Activated CD4-positive, alpha-beta T cell treated with anti-CD3 and anti-CD28 coated beads, Interleukin-10, Interleukin-2, amounts not matched to agents 100 ng/mL and 50 ng/mL, durations not matched to agents 16 hours and 8 hours (primary cell): ENCODE measurements around the gene COPS9.

Experiments used
- DNase-seq: peaks from one replicate; pipeline ENCODE4 v3.0.0-alpha.2; 2020

The COPS9 gene

GRCh38 chr2:240165661-240166060, 29.6 kb upstream of the COPS9 start:
- DNase-seq = no peak

DNA sequence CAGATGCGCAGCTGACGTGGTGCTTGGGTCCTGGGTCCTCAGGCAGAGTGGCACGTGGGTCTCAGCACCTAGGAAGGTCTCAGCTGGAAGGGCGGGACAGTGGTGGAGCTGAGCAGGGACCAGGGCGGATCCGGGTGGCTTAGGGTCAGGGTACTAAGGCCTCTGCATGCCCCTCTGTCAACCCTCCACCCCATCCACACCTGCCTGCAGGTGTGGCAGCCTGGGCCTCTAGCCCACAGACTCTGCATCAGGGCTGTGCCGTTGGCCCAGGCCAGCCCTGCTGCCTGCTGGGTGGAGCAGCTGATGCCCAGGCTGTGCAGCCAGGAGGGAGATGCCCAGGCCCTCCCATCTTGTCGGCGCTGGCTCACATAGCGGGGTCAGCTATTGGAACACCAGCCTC, 28.9 kb upstream of the COPS9 start:
- DNase-seq = no peak

DNA sequence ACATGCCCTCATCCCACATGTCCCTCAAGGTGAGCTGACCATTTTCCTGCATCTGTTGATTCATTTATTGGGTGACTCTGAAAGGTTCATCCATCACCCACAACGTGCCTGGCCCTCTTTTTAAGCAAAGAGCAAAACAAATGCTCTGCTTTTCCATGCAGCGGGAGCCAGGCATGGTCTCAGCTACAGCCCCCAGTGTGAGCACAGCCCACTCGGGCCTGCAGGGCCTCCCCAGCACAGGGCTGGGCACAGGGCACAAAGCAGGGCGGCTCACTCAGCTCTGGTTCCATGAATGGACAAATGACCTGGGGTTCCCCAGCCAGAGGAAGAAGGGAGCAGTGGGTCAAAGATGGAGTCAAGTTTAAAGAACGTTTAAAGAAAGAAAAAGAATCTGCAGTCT, 28.5 kb upstream of the COPS9 start:
- DNase-seq = no peak

GRCh38 chr2:240163844-240164574, 27.9 kb upstream of the COPS9 start:
- DNase-seq = no peak

GRCh38 chr2:240162939-240163714, 27.0 kb upstream of the COPS9 start:
- DNase-seq = no peak

DNA sequence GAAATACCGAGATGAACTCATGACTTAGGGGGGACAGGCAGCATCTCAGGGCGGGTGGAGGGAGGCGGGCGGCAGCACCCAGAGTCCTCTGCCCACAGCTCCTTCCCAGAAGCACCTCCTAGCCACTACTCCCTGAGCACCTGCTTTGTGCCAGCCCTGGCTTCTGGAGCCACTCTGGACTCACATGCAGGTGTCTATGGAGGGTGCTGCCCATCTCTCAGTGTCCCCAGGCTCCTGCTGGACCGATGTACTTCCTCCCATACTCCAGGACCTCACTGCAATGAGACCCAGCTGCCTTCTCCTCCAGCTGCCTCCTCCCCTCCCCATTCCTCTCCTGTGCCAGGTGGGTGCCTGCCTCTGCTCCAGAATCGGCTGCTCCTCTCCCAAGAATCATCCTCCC, 26.4 kb upstream of the COPS9 start:
- no peak for DNase-seq

DNA sequence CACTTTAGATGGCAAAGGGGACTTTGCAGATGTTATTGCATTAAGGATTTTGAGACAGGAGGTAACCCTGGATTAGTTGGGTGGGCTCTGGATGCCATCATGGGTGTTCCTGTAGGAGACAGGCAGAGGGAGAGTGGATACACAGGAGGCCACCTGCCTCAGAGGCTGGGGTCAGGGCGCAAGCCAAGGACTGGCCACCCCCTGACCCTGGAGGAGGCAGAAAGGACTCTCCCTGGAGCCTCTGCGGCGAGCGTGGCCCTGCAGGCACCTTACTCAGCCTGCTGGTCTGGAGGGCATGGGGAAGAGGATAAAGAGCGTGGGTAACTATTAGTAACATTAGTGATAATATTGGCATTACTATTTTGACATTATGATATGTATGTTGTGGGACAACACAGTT, 25.9 kb upstream of the COPS9 start:
- DNase-seq = no peak

DNA sequence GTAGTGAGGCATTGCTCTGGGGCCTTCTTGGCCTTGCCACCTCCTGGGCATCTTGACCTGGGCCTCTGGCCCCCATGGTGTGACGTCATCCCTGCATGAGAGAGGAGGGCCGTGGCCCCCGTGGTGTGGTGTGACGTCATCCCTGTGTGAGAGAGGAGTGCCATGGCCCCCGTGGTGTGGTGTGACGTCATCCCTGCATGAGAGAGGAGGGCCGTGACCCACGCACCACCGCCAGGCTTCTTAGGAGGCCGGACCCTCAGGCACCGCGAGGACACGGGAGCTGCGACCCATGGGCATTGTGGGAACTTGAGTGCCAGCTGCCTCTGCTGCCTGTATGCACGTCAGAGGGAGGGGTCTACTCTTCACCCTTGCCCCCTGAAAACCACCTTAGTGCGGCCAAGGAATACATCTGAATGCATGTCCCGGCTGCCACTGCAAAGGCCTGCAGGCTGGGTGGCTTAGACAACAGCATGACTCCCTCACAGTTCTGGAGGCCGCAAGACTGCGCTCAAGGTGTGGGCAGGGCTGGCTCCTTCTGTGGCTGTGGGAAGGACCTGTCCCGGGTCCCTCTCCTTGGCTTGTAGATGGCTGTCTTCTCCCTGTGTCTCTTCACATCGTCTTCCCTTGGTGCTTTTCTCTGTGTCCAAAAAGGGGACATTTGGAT, 25.1 kb upstream of the COPS9 start:
- no peak for DNase-seq

DNA sequence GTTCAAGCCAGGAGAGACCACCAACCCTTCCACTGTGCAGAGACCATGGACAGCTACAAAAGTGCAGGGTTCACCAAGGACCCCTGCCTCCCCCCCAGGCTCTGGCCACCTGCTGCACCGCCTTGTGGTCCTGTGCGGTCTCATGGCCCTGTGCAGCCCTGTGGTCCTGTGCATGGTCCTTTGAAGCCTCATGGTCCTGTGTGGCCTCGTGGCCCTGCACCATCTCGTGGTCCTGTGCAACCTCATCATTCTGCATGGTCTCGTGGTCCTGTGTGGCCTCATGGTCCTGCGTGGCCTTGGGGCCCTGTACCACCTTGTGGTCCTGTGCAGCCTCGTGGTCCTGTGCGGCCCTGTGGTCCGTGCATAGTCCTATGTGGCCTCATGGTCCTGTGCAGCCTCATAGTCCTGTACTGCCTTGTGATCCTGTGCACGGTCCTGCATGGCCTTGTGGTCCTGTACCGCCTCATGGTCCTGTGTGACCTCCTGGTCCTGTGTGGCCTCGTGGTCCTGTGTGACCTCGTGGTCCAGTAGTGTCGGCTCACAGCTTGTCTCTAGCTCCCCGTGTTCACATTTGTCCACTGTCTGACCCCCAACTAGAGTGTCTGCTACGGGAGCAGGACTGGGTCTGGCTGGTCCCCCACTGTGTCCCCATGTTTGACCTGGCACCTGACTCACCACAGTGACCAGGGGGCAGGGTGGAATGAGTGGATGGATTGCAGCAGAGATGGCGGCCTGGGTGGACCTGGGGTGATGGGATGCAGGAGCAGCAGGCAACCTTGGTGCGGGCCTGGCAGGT, 24.4 kb upstream of the COPS9 start:
- DNase-seq = no peak

DNA sequence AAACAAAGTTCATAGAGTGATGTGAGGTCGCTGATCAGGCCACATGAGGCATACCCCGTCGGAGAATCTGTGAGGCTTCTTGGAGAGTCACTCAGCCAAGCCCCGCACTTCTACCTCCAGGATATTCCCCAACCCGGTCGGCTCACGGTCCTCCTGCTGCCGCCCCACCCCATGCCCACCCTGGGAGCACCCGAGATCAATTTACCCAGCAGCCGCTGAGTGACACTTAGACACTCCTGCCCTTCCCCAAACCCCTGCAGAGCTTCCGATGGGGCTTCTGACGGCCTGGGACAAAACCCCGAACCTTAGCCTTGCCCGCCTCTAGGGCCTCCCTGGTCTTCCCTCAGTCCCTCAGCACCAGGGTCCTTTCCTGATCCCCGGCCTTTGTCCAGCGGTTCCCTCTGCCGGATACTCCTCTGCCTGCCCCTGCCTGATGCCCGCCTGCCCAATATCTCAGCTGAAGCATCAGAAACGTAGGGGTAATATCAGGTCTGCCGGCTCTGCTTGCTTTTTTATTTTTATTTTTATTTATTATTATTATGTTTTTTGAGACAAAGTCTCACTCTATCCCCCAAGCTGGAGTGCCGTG, 23.2 kb upstream of the COPS9 start:
- no peak for DNase-seq

GRCh38 chr2:240157147-240157470, 21.0 kb upstream of the COPS9 start:
- no peak for DNase-seq

- no peak for DNase-seq
Observed at GRCh38 chr2:240156435-240157146, 20.5 kb upstream of the COPS9 start.

DNA sequence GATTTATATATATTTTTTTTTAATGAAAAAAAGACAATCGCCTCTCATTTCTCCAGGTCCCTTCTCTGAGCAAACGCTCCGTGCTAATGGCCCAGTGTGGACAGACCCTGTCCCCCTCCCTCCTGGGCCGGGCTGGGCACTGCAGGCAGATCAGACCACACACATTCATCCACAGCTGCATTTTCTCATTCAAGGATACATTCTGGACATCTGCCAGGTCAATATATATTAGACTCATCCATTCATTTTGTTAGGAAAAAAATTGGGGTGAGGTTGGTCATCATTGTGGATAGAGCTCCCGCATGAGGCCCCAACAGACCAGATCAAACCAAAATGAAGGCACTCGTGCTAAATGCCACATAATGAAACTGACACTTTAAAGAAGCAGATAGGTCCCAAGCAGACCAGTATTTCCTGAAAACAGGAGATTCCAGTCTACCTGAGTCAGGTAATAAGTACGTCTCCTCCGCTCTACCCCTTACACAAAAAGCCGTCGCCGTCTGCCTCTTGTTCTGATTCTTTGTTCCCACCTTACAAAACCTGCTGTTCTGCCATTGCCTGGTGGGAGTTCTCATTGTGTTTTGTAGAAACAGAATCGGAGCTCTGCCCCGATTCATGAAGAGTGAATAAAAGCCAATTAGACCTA, 19.8 kb upstream of the COPS9 start:
- DNase-seq = no peak

DNA sequence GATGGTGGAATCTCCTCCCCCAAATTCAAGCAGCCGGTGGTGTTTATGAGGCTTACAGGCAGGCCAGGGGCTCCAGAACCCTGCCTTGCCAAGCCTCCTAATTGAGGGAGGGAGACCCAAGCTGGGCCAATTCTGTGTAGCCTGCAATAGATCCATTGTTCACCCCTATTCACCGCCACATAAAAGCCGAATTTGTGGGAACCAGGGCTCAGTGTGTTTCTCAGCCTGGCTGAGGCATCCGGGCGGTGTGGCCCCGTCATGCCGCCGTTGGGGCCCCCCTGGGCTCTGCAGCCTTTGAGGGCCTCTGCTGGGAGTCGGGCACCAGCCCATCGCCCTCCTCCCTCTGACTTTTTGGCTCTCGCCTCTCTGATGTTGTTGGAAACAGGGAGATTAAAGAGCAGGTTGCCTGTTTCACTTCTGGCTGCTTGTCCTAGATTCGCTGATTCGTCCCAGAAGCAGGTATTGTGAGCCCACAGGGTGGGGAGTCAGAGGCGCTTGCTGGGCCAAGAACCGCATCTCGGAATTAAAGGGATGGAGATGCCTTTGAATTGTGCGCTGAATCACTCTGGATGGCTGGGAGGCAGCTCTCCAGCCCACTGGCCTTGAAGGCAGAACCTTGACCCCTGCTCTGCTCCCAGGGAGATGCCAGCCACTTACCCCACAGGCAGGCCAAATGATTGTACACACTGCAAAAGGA, 19.1 kb upstream of the COPS9 start:
- DNase-seq = no peak

- no peak for DNase-seq
Observed at GRCh38 chr2:240154606-240155005, 18.5 kb upstream of the COPS9 start.

DNA sequence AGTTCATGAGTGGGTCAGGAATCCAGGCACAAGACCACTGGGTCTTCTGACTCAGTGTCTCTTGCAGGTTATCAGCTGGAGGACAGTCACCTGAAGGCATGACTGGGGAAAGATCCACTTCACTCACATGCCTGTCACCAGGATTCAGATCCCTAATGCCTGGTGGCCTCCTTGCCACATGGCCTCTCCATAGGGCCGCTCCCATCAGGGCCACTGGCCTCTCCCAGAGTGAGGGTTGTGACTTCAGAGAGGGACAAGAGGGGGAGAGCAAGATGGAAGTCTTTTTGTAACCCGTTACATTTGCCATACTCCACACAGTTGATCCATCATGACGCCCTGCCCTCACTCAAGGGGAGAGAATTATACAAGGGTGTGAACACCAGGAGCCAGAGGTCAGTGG, 17.3 kb upstream of the COPS9 start:
- DNase-seq = no peak

DNA sequence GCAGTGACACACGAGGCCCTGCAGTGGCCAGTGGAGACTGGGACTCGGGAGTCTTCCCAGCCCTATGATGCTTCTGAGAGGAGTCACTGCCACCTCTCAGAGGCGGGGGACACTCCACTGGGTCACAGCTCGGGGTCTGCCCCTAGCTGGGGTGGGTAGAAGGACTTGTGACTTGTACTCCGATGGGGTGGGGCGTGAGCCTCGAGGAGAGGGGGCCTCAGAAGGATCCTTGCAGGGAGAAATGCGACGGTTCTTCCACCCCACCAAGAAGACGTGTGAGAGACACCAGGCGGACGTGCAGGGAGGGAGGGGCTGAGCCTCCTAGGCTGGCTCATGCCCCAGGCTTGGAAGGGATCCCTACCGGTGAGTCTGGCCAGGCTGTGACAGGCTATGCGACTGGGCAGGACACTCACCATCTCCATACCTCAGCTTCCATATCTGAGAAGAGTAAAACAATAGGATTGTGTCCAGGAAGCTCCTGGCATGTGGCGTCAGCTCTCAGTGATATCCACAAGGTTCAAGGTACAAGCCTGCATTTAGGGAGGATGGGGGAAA, 15.4 kb upstream of the COPS9 start:
- no peak for DNase-seq

- peak; percentile 35 for DNase-seq
Observed at GRCh38 chr2:240149943-240150784, 14.1 kb upstream of the COPS9 start.

- no peak for DNase-seq
Observed at GRCh38 chr2:240147911-240148587, 11.9 kb upstream of the COPS9 start.
